Right lobe of liver (tissue), 6 donors: Measurements from ENCODE around the gene NDFIP2. TPM values are rescaled to one million over a fixed set of nuclear protein-coding genes. Genes with fewer than 3 reads are reported as not detected.
"Not testable (repeated sequence)": the region's sequence is repeated elsewhere in the genome, so short reads cannot be mapped to it uniquely, and the experiment has no call there.

Experiments used
- ATAC-seq, 4 donors: fragments of 200-7000 bp; cut with Tn5 transposase; one replicate each; pipeline ENCODE4 v1.9.1; 2020; ENCODE audit warnings: mild to moderate bottlenecking in 4 of 4, moderate library complexity in 4 of 4
- DNase-seq, 3 donors: peaks; one replicate each; pipeline ENCODE4 v3.0.0-alpha.2; 2020
- H3K27ac ChIP-seq, 3 donors: fragments of 200-600 bp; one replicate each; pipeline ENCODE4 v1.8.0; 2022
- H3K27me3 ChIP-seq, 2 donors: fragments of 200-600 bp; one replicate each; pipeline ENCODE4 v1.8.0; 2022
- H3K36me3 ChIP-seq, 4 donors: fragments of 200-600 bp; sonication (generic) in 1 of 4; one replicate each; pipeline versions ENCODE4 v1.5.1 to v1.8.0; 2017 to 2022; ENCODE audit warnings: control low read depth in 1 of 4
- H3K4me1 ChIP-seq, 4 donors: fragments of 200-600 bp; sonication (generic) in 1 of 4; one replicate each; pipeline versions ENCODE4 v1.5.1 to v1.8.0; 2017 to 2022; ENCODE audit warnings: control low read depth in 1 of 4
- H3K4me3 ChIP-seq, 3 donors: fragments of 200-600 bp; one replicate each; pipeline ENCODE4 v1.8.0; 2022
- H3K9me3 ChIP-seq, 4 donors: fragments of 200-600 bp; sonication (generic) in 1 of 4; one replicate each; pipeline versions ENCODE4 v1.5.1 to v1.8.0; 2017 to 2022; ENCODE audit warnings: control low read depth in 1 of 4
- POLR2A ChIP-seq: fragments of 450-650 bp; IDR thresholded peaks from one replicate; pipeline ENCODE4 v1.6.1; 2017; ENCODE audit warnings: antibody characterized with exemption, mild to moderate bottlenecking
- WGBS: methylation state at CpG from one replicate; pipeline ENCODE4 v1.1.6; 2018; ENCODE audit warnings: low coverage, low lambda C conversion rate; ENCODE audit not compliant: insufficient coverage; ENCODE audit errors: missing lambda C conversion rate; 5-methylcytosine and 5-hydroxymethylcytosine counted together
- intact Hi-C, 2 donors: fragments of 100-400 bp; cut with DNase I; formaldehyde crosslinking; loops; one replicate each; pipeline versions ENCODE4 v1.11.2 to v1.14.1; 2022
- total RNA-seq, 6 experiments: library from RNA; depleted of rRNA in 2 of 6; stranded (reverse); fragments of >200 nt in 2 of 6; fragmentation: NEBNext Ultra II Directional in 3 of 6; extraction: Animal tissue kit (Norgen Biotek cat#: 25700) in 3 of 6; gene quantifications; one replicate each; pipeline versions ENCODE4 v1.1.0 to v1.2.4, GENCODE V29; 2016 to 2023
- TF ChIP-seq, protein P1 (sequence below), 4 donors: fragments of 200-600 bp in 3 of 4; fragments of 450-650 bp in 1 of 4; IDR thresholded peaks; one replicate each; pipeline versions ENCODE4 v1.5.1 to v1.8.0; 2016 to 2022; ENCODE audit warnings: antibody characterized with exemption in 4 of 4, mild to moderate bottlenecking in 2 of 4
- donor health status: DM: no; HTN: yes; CAD: no.
- donor health status: DM: no; HTN: no; CAD: no.
- donor health status: DM: no; HTN: no; CAD: no.
- donor health status: DM: no; HTN: yes; CAD: no.
- donor health status: DM: no; HTN: yes; CAD: no.

NDFIP2 gene
- total RNA-seq, 6 experiments from 2014 or later, result 20.3 to 32.7 (median 27.5) TPM

DNA sequence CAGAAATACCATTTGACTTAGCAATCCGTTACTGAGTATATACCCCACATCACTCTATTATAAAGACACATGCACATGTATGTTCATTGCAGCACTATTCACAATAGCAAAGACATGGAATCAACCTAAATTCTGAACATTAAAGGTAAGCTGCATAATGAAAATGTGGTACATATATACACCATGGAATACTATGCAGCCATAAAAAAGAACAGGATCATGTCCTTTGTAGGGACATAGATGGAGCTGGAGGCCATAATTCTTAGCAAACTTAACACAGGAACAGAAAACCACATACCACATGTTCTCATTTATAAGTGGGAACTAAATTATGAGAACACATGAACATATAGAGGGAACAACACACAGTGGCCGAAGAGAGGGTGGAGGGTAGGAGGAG, 85.2 kb downstream of the NDFIP2 start:
- intact Hi-C loops, result no loop called here
- DNase-seq (no peak), ATAC-seq (no peak)
- TF ChIP-seq, protein P1, sequence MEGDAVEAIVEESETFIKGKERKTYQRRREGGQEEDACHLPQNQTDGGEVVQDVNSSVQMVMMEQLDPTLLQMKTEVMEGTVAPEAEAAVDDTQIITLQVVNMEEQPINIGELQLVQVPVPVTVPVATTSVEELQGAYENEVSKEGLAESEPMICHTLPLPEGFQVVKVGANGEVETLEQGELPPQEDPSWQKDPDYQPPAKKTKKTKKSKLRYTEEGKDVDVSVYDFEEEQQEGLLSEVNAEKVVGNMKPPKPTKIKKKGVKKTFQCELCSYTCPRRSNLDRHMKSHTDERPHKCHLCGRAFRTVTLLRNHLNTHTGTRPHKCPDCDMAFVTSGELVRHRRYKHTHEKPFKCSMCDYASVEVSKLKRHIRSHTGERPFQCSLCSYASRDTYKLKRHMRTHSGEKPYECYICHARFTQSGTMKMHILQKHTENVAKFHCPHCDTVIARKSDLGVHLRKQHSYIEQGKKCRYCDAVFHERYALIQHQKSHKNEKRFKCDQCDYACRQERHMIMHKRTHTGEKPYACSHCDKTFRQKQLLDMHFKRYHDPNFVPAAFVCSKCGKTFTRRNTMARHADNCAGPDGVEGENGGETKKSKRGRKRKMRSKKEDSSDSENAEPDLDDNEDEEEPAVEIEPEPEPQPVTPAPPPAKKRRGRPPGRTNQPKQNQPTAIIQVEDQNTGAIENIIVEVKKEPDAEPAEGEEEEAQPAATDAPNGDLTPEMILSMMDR (IDR thresholded peaks at IDR 0.05), result no peak
- TF ChIP-seq POLR2A, result no peak
- no peaks in the 10 kb centered on the region for H3K4me1 ChIP-seq
- H3K36me3 ChIP-seq, result no peaks in the 10 kb centered on the region
- no peaks in the 10 kb centered on the region for H3K27me3 ChIP-seq
- no peak overlapping the region for H3K4me3 ChIP-seq
- 79% methylated on average over 2 of the region's 2 CpGs for WGBS
- H3K9me3 ChIP-seq, result no peaks in the 10 kb centered on the region
- no peak overlapping the region for H3K27ac ChIP-seq

DNA sequence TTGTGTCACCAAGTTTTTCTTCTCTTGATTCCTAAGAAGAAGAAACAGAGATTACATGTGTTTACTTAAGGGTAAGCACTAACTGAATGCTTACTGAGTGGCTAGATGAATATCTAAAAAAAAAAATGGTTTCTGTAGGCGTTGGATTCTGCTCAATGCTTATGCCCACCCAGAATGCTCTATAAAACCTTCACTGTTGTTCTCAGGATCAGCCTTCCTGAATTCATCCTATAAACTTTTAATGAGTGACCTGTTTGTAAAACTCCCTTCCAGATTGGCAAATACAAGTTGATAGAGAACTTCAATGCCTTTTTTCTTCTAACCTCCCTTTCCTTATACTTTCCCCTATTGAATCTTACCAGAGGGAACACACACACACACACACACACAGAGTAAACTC, 90.2 kb downstream of the NDFIP2 start:
- Histone ChIP-seq H3K4me3 (no peak overlapping the region), H3K27ac (no peak overlapping the region), H3K4me1 (no peaks in the 10 kb centered on the region), H3K27me3 (no peaks in the 10 kb centered on the region), H3K9me3 (no peaks in the 10 kb centered on the region), H3K36me3 (no peaks in the 10 kb centered on the region)
- TF ChIP-seq POLR2A, result no peak
- TF ChIP-seq, protein P1 (IDR thresholded peaks at IDR 0.05), result no peak
- DNase-seq (no peak), ATAC-seq (no peak)
- WGBS, result 70% methylated on average over 1 of the region's 1 CpG
- intact Hi-C loops, result no loop called here

DNA sequence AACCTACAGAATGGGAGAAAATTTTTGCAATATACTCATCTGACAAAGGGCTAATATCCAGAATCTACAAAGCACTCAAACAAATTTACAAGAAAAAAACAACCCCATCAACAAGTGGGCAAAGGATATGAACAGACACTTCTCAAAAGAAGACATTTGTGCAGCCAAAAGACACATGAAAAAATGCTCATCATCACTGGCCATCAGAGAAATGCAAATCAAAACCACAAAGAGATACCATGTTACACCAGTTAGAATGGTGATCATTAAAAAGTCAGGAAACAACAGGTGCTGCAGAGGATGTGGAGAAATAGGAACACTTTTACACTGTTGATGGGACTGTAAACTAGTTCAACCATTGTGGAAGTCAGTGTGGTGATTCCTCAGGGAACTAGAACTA, 92.9 kb downstream of the NDFIP2 start:
- intact Hi-C loops, H3K9me3 ChIP-seq, H3K4me1 ChIP-seq, H3K4me3 ChIP-seq, H3K27ac ChIP-seq, H3K27me3 ChIP-seq, H3K36me3 ChIP-seq, DNase-seq, ATAC-seq: not testable (repeated sequence)

DNA sequence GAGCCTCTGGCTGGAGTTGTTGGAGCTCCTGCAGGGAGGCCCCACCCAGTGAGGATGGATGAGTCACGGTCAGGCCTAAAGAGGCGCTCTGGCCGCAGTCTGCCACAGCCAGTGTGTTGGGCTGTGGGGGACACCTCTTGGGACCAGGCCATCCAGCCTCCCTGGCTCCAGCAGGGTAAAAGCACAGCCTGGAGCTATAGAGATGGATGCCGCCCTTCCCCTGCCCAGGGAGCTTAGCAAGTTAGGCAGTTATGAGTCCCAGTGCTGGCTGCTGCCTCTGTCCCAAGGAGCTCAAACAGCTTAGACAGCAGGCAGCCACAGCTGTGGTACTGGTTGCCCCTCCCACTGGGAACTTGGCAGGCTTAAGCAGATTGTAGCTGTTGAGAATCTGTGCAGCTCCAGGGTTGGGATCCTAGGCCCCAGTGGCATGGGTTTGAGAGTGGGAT, 100.9 kb downstream of the NDFIP2 start:
- Histone ChIP-seq H3K9me3 (no peaks in the 10 kb centered on the region), H3K27me3 (no peaks in the 10 kb centered on the region), H3K36me3 (no peaks in the 10 kb centered on the region), H3K4me3 (no peak overlapping the region), H3K27ac (no peak overlapping the region), H3K4me1 (no peaks in the 10 kb centered on the region)
- no CpG with 5 or more reads among the region's 4 CpGs for WGBS
- DNase-seq (no peak), ATAC-seq (no peak)
- intact Hi-C loops, result no loop called here
- TF ChIP-seq, protein P1 (IDR thresholded peaks at IDR 0.05), result no peak
- TF ChIP-seq POLR2A, result no peak

DNA sequence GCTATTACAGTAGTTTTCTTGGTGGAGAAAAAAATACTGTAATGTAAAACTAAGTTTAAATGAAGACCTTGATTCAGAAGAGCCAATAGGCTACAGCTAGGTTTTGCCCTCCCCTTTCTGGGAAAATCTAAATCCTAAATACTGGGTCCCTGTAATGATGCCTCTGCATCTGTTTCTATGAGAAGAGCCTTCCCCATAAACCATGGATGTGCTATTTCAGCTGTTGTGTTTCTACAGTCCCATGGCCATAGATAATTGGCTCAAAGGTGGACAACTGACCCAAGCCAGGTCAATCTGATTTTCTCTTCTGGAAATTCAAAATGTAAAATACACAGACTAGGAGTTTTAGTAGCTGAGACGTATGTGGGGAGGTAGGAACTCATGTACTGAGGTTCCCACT, 101.9 kb downstream of the NDFIP2 start:
- ATAC-seq (no peak), DNase-seq (no peak)
- Histone ChIP-seq H3K36me3 (no peaks in the 10 kb centered on the region), H3K4me1 (no peaks in the 10 kb centered on the region), H3K9me3 (no peaks in the 10 kb centered on the region), H3K4me3 (no peak overlapping the region), H3K27me3 (no peaks in the 10 kb centered on the region), H3K27ac (no peak overlapping the region)
- intact Hi-C loops, result no loop called here
- WGBS, result 75% methylated on average over 1 of the region's 1 CpG
- TF ChIP-seq, protein P1 (IDR thresholded peaks at IDR 0.05), result no peak
- TF ChIP-seq POLR2A, result no peak
